Mesenchymal stem cell (in vitro differentiated cells and primary cell): ENCODE data around the gene ARHGAP32.

Experiments used
- DNase-seq: peaks from one replicate; pipeline ENCODE4 v3.0.0-alpha.2; 2013
- H2AFZ ChIP-seq: one replicate; pipeline ENCODE4 v1.6.1; 2013; ENCODE audit warnings: low read depth, mild to moderate bottlenecking, control low read depth, inconsistent platforms, low read length, moderate library complexity
- H2AK5ac ChIP-seq: 2 replicates; pipeline ENCODE4 v1.6.1; 2013; ENCODE audit warnings: low read length, moderate library complexity, mild to moderate bottlenecking, inconsistent platforms; ENCODE audit not compliant: severe bottlenecking
- H2BK120ac ChIP-seq: one replicate; pipeline ENCODE4 v1.6.1; 2013; ENCODE audit warnings: low read depth, mild to moderate bottlenecking, inconsistent platforms, low read length, moderate library complexity
- H2BK12ac ChIP-seq, 2 experiments: one replicate each; pipeline ENCODE4 v1.6.1; 2013; ENCODE audit warnings: inconsistent platforms in 2 of 2, low read length in 2 of 2, mild to moderate bottlenecking in 2 of 2, moderate library complexity in 2 of 2, control low read depth in 1 of 2
- H2BK15ac ChIP-seq: one replicate; pipeline ENCODE4 v1.6.1; 2013; ENCODE audit warnings: mild to moderate bottlenecking, low read depth, inconsistent platforms; ENCODE audit not compliant: poor library complexity, severe bottlenecking
- H2BK5ac ChIP-seq: 2 replicates; pipeline ENCODE4 v1.6.1; 2013; ENCODE audit warnings: low read depth, mild to moderate bottlenecking, low read length, control low read depth, inconsistent platforms; ENCODE audit not compliant: poor library complexity, severe bottlenecking
- H3K14ac ChIP-seq, 2 experiments: one replicate each; pipeline ENCODE4 v1.6.1; 2013; ENCODE audit warnings: inconsistent platforms in 2 of 2, low read length in 2 of 2, control low read depth in 1 of 2, mild to moderate bottlenecking in 1 of 2, moderate library complexity in 1 of 2
- H3K18ac ChIP-seq, 2 experiments: one replicate each; pipeline ENCODE4 v1.6.1; 2013; ENCODE audit warnings: inconsistent platforms in 2 of 2, low read length in 2 of 2, control low read depth in 1 of 2, low read depth in 1 of 2, mild to moderate bottlenecking in 1 of 2
- H3K23ac ChIP-seq, 2 experiments: one replicate each; pipeline ENCODE4 v1.6.1; 2013; ENCODE audit warnings: inconsistent platforms in 2 of 2, low read length in 2 of 2, mild to moderate bottlenecking in 2 of 2, moderate library complexity in 2 of 2, control low read depth in 1 of 2
- H3K27ac ChIP-seq: 2 replicates; pipeline ENCODE4 v1.5.1; 2013; ENCODE audit warnings: mild to moderate bottlenecking, moderate library complexity, low read length, control low read depth, inconsistent platforms; ENCODE audit not compliant: poor library complexity, severe bottlenecking
- H3K27me3 ChIP-seq, 2 experiments: 2 replicates each; pipeline versions ENCODE4 v1.6.1 to v1.7.0; 2013; ENCODE audit warnings: low read length in 2 of 2, mild to moderate bottlenecking in 2 of 2, moderate library complexity in 2 of 2, control low read depth in 1 of 2, inconsistent platforms in 1 of 2; ENCODE audit not compliant: control insufficient read depth in 1 of 2, insufficient read depth in 1 of 2
- H3K36me3 ChIP-seq, 2 experiments: 2 replicates each; pipeline versions ENCODE4 v1.6.1 to v1.7.0; 2013; ENCODE audit warnings: low read length in 2 of 2, control low read depth in 1 of 2, inconsistent platforms in 1 of 2, low read depth in 1 of 2, mild to moderate bottlenecking in 1 of 2; ENCODE audit not compliant: insufficient read depth in 2 of 2, control insufficient read depth in 1 of 2
- H3K4ac ChIP-seq, 2 experiments: one replicate each; pipeline ENCODE4 v1.6.1; 2013; ENCODE audit warnings: inconsistent platforms in 2 of 2, low read length in 2 of 2, mild to moderate bottlenecking in 2 of 2, moderate library complexity in 2 of 2, control low read depth in 1 of 2, low read depth in 1 of 2
- H3K4me1 ChIP-seq: 2 replicates; pipeline ENCODE4 v1.6.1; 2013; ENCODE audit warnings: low read depth, low read length, control low read depth; ENCODE audit not compliant: control insufficient read depth, insufficient read depth
- H3K4me2 ChIP-seq: 2 replicates; pipeline ENCODE4 v1.6.1; 2013; ENCODE audit warnings: low read length, mild to moderate bottlenecking, inconsistent platforms; ENCODE audit not compliant: poor library complexity, severe bottlenecking
- H3K4me3 ChIP-seq, 2 experiments: 2 replicates each; pipeline versions ENCODE4 v1.5.1 to v1.7.0; 2013; ENCODE audit warnings: low read length in 2 of 2, mild to moderate bottlenecking in 2 of 2, control low read depth in 1 of 2, low read depth in 1 of 2; ENCODE audit not compliant: insufficient read depth in 1 of 2
- H3K79me1 ChIP-seq: replicated peaks from 2 replicates; pipeline ENCODE4 v1.6.1; 2013; ENCODE audit warnings: mild to moderate bottlenecking, control low read depth, low read length, inconsistent platforms; ENCODE audit not compliant: poor library complexity, severe bottlenecking
- H3K9ac ChIP-seq: 2 replicates; pipeline ENCODE4 v1.7.0; 2013; ENCODE audit warnings: mild to moderate bottlenecking, low read length, moderate library complexity
- H3K9me3 ChIP-seq: 2 replicates; pipeline ENCODE4 v1.7.0; 2013; ENCODE audit warnings: mild to moderate bottlenecking, low read length; ENCODE audit not compliant: control insufficient read depth
- H4K8ac ChIP-seq: one replicate; pipeline ENCODE4 v1.6.1; 2013; ENCODE audit warnings: inconsistent platforms, mild to moderate bottlenecking, low read length, moderate library complexity
- H4K91ac ChIP-seq: one replicate; pipeline ENCODE4 v1.6.1; 2013; ENCODE audit warnings: mild to moderate bottlenecking, low read length, inconsistent platforms
- WGBS: methylation state at CpG from one replicate; pipeline ENCODE4 v1.1.7; 2013; ENCODE audit warnings: mixed read lengths; 5-methylcytosine and 5-hydroxymethylcytosine counted together

ARHGAP32 gene

DNA sequence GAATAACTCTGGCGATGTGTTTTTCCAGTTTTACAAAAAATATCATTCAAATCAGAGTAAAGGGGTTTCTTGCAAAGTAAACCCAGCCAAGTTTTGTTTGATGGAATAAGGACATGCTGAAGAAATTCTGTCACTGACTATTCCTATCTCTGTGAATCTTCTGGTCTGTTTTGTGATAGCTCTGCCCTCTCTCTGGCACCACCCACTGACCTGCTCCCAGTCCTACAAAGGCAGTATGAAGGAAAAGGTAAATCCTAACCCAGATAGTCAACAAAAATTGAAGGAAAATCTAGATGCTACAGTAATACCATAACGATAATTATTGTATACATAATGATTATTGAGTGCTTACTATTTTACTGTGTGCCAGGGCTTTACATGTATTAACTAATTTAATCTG is 173.1 kb downstream of the ARHGAP32 start:
- Histone ChIP-seq H2BK120ac (no peak overlapping the region), H3K27ac (no peak overlapping the region), H2AFZ (no peak overlapping the region), H2BK5ac (no peak overlapping the region), H4K8ac (no peak overlapping the region), H3K4me1 (no peaks in the 10 kb centered on the region), H3K23ac (no peak overlapping the region), H3K36me3 (no peaks in the 10 kb centered on the region), H3K9ac (no peak overlapping the region), H2AK5ac (no peak overlapping the region), H3K4me3 (no peak overlapping the region), H3K14ac (no peak overlapping the region), H3K27me3 (no peaks in the 10 kb centered on the region), H3K9me3 (no peaks in the 10 kb centered on the region), H2BK15ac (no peak overlapping the region), H3K4me2 (no peak overlapping the region), H3K79me1 (no peaks in the 10 kb centered on the region), H3K18ac (no peak overlapping the region), H2BK12ac (no peak overlapping the region), H4K91ac (no peak overlapping the region), H3K4ac (no peak overlapping the region)
- WGBS = no CpG with 5 or more reads among the region's 2 CpGs
- no peak for DNase-seq

DNA sequence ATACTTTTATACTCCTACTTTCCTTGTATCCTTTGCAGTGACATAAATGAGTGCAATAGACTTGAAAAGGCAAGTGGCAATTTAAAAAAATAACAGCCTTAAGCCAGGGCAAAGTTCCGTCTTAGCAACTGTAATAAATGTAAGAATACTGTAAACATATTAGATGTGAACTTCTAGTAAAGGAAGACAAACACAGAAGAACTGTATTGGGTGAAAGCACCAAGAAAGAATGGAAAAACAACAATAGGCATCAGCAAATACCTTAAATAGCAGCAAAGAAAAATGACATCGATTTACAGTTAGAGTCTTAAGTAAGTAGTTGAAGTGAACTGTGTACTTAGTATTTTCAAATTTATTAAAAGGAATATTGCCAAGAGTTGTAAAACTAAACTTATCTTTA is 174.0 kb downstream of the ARHGAP32 start:
- WGBS = no CpG with 5 or more reads among the region's 2 CpGs
- no peak overlapping the region for H3K23ac ChIP-seq

DNA sequence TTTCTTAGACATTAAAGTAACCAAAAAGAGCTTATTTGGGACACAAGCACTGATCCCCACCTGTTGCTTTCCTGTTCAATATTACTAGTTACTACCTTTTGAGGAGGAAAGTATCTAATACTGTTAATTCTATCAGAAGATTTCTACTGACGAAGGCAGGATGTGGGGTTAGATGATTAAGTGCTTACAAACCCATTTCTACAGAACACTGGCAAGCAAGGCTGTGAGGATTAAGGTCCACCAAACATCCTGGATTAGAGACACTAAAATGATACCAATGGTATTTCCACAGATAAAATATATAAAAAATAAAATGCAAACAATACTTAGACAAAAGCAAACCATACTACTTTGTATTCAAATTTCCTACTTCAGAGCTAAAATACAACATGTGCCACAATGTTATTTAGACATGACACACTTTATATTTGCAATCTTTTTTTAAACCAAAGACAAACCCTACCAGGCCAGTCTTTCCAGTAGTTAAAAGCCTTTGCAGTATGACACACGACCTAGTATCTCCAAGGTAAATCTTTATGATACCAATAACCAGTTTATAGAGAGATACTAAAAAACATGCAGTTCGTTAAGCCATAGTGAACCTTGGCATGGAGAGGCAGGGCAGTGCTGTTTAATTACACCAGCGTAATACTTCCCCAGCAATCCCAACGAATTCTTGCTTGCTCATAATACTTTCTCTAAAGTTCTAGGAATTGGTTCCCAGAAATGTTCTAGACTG is 178.2 kb downstream of the ARHGAP32 start:
- Histone ChIP-seq H3K4me2 (no peak overlapping the region), H3K4me3 (no peak overlapping the region), H3K23ac (no peak overlapping the region), H3K79me1 (no peaks in the 10 kb centered on the region), H2BK5ac (no peak overlapping the region), H2AFZ (no peak overlapping the region), H3K14ac (no peak overlapping the region), H2BK120ac (no peak overlapping the region), H2BK12ac (no peak overlapping the region), H3K27me3 (no peaks in the 10 kb centered on the region), H4K8ac (no peak overlapping the region), H3K4me1 (no peaks in the 10 kb centered on the region), H3K36me3 (no peaks in the 10 kb centered on the region), H2AK5ac (no peak overlapping the region), H4K91ac (no peak overlapping the region), H2BK15ac (no peak overlapping the region), H3K18ac (no peak overlapping the region), H3K27ac (no peak overlapping the region), H3K9ac (no peak overlapping the region), H3K4ac (no peak overlapping the region), H3K9me3 (no peaks in the 10 kb centered on the region)
- DNase-seq = no peak
- 73% methylated on average over 4 of the region's 5 CpGs for WGBS

More for the DNA sequence above, 174.0 kb downstream of the ARHGAP32 start:
- Histone ChIP-seq H3K27ac (no peak overlapping the region), H2BK120ac (no peak overlapping the region), H2BK12ac (no peak overlapping the region), H4K91ac (no peak overlapping the region), H4K8ac (no peak overlapping the region), H2BK15ac (no peak overlapping the region), H3K14ac (no peak overlapping the region), H3K9me3 (no peaks in the 10 kb centered on the region), H3K79me1 (no peaks in the 10 kb centered on the region), H2AK5ac (no peak overlapping the region), H3K18ac (no peak overlapping the region), H3K9ac (no peak overlapping the region), H3K27me3 (no peaks in the 10 kb centered on the region), H3K4me2 (no peak overlapping the region), H3K4me3 (no peak overlapping the region), H3K4me1 (no peaks in the 10 kb centered on the region), H2AFZ (no peak overlapping the region), H2BK5ac (no peak overlapping the region), H3K4ac (no peak overlapping the region), H3K36me3 (no peaks in the 10 kb centered on the region)
- no peak for DNase-seq

DNA sequence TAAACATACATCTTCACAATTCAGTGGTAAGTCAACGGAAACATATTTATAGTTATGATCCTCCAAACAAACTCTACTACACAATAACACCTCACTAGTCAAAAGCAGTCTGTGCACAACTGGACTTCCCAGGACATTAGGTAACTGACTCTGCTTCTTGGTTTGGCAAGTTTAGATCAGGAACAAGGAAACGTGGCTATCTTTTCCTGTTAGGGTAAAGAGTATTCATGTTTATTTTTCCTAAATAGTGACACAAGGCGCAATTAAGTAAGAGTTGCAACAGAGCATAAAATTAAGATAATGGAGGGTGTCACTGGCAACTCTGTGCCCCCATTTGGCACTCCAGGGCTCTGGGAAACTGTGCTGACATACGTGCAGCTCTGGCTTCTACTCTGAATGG is 179.2 kb downstream of the ARHGAP32 start:
- Histone ChIP-seq H4K91ac (no peak overlapping the region), H3K27ac (no peak overlapping the region), H2AK5ac (no peak overlapping the region), H2BK15ac (no peak overlapping the region), H2BK12ac (no peak overlapping the region), H3K4me3 (no peak overlapping the region), H3K23ac (no peak overlapping the region), H3K14ac (no peak overlapping the region), H3K9me3 (no peaks in the 10 kb centered on the region), H4K8ac (no peak overlapping the region), H2AFZ (no peak overlapping the region), H3K27me3 (no peaks in the 10 kb centered on the region), H3K4me2 (no peak overlapping the region), H3K4me1 (no peaks in the 10 kb centered on the region), H3K79me1 (no peaks in the 10 kb centered on the region), H3K18ac (no peak overlapping the region), H3K9ac (no peak overlapping the region), H2BK5ac (no peak overlapping the region), H2BK120ac (no peak overlapping the region), H3K36me3 (no peaks in the 10 kb centered on the region), H3K4ac (no peak overlapping the region)
- 95% methylated on average over 4 of the region's 4 CpGs for WGBS
- no peak for DNase-seq
